ENCODE measurements around the gene DCAF12. TPM values are rescaled to one million over a fixed set of nuclear protein-coding genes. Genes with fewer than 3 reads are reported as not detected.
A peak's percentile ranks its signal among the peaks of the same experiment; 100 is the strongest.

DCAF12 gene
- total RNA-seq, 1 experiment from 2014 or later, result 27.0 TPM

DNA sequence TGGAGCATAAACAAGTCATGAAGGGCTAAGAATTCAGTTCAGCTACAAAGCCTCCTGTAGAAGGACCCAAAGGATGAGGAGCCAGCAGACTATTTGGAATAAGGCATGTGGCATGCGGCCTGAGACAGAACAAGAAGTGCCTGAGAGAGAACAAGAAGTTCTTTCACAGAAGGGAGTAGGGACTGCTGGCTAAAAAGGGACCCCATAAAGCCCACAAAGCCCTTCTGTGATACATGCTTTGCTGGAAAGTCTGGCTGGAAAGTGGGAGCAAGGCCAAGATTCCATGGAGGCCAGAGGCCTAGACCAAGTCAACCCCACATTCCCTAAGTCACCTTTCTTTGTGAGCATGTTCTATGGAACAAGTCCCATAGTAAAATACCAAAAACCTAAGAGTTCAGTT lies 41.9 kb downstream of the DCAF12 start:
- no peak for TF ChIP-seq EMX1 (CRISPR knock-in tag; IDR thresholded peaks at IDR 0.05)
- no peak for TF ChIP-seq ZNF423 (CRISPR knock-in tag; IDR thresholded peaks at IDR 0.05)
- no peak for TF ChIP-seq SP1 (CRISPR knock-in tag; conservative IDR thresholded peaks at IDR 0.05)
- TF ChIP-seq NFYB (CRISPR knock-in tag; conservative IDR thresholded peaks at IDR 0.05; ENCODE audit: low read depth), result no peak
- no peak for TF ChIP-seq RELA (CRISPR knock-in tag; IDR thresholded peaks at IDR 0.05; ENCODE audit: borderline replicate concordance)
- no peak for TF ChIP-seq NFE2L1 (CRISPR knock-in tag; IDR thresholded peaks at IDR 0.05)
- TF ChIP-seq NR1H2 (CRISPR knock-in tag; IDR thresholded peaks at IDR 0.05), result no peak
- no peak for TF ChIP-seq ZNF317 (CRISPR knock-in tag; IDR thresholded peaks at IDR 0.05; ENCODE audit: borderline replicate concordance, low read depth)
- no peak for TF ChIP-seq ZNF138 (CRISPR knock-in tag; conservative IDR thresholded peaks at IDR 0.05)
- no peaks in the 10 kb centered on the region for H3K9me3 Mint-ChIP-seq
- no peak overlapping the region for H3K4me3 Mint-ChIP-seq
- ChIA-PET CTCF (interaction anchor here (1.3 to 1.6 kb wide), 5 partner anchors 10 to 171 kb away, joined by 3 to 4 read pairs (median 4); no protein-coding TSS in a partner anchor), POLR2A (no interaction called here)
- peaks cover 26% of the 10 kb centered on the region for H3K36me3 Mint-ChIP-seq
- DNase-seq (ENCODE audit: low spot score), result no peak
- ATAC-seq, result no peak
- H3K27ac Mint-ChIP-seq, result peak overlapping the region; percentile 28; the same call in 1 of the 2 replicates
- no peaks in the 10 kb centered on the region for H3K27me3 Mint-ChIP-seq (ENCODE audit: low read depth)
- no peaks in the 10 kb centered on the region for H3K4me1 Mint-ChIP-seq

DNA sequence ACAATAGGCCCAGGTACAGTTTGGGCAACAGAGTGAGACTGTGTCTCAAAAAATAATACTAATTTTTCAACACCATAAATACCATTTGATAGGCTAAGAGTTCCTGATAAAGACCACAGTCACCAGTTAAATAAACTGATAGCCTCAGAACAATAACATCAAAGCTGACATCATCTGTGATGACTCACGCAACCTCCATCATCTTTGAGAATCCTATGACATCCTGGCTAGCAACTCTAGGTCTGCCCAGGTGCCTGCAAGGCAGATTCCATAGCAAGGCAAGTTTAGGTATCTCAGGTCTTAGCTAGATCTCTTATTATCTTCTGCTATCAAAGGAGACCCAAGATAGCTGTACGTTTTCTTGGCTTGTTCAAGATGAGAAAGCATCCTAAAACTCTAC lies 47.3 kb downstream of the DCAF12 start:
- H3K4me3 Mint-ChIP-seq, result no peak overlapping the region
- H3K9me3 Mint-ChIP-seq, result peaks cover 3% of the 10 kb centered on the region
- DNase-seq (ENCODE audit: low spot score) (no peak), ATAC-seq (no peak)
- peaks cover 2% of the 10 kb centered on the region; the same call in 1 of the 2 replicates for H3K4me1 Mint-ChIP-seq
- no peak overlapping the region for H3K27ac Mint-ChIP-seq
- H3K27me3 Mint-ChIP-seq (ENCODE audit: low read depth), result no peaks in the 10 kb centered on the region
- H3K36me3 Mint-ChIP-seq, result no peaks in the 10 kb centered on the region
- TF ChIP-seq, protein P1, sequence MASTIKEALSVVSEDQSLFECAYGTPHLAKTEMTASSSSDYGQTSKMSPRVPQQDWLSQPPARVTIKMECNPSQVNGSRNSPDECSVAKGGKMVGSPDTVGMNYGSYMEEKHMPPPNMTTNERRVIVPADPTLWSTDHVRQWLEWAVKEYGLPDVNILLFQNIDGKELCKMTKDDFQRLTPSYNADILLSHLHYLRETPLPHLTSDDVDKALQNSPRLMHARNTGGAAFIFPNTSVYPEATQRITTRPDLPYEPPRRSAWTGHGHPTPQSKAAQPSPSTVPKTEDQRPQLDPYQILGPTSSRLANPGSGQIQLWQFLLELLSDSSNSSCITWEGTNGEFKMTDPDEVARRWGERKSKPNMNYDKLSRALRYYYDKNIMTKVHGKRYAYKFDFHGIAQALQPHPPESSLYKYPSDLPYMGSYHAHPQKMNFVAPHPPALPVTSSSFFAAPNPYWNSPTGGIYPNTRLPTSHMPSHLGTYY (CRISPR knock-in tag; IDR thresholded peaks at IDR 0.05), result no peak
- TF ChIP-seq ZNF121 (CRISPR knock-in tag; IDR thresholded peaks at IDR 0.05), result no peak
- TF ChIP-seq, protein P2, sequence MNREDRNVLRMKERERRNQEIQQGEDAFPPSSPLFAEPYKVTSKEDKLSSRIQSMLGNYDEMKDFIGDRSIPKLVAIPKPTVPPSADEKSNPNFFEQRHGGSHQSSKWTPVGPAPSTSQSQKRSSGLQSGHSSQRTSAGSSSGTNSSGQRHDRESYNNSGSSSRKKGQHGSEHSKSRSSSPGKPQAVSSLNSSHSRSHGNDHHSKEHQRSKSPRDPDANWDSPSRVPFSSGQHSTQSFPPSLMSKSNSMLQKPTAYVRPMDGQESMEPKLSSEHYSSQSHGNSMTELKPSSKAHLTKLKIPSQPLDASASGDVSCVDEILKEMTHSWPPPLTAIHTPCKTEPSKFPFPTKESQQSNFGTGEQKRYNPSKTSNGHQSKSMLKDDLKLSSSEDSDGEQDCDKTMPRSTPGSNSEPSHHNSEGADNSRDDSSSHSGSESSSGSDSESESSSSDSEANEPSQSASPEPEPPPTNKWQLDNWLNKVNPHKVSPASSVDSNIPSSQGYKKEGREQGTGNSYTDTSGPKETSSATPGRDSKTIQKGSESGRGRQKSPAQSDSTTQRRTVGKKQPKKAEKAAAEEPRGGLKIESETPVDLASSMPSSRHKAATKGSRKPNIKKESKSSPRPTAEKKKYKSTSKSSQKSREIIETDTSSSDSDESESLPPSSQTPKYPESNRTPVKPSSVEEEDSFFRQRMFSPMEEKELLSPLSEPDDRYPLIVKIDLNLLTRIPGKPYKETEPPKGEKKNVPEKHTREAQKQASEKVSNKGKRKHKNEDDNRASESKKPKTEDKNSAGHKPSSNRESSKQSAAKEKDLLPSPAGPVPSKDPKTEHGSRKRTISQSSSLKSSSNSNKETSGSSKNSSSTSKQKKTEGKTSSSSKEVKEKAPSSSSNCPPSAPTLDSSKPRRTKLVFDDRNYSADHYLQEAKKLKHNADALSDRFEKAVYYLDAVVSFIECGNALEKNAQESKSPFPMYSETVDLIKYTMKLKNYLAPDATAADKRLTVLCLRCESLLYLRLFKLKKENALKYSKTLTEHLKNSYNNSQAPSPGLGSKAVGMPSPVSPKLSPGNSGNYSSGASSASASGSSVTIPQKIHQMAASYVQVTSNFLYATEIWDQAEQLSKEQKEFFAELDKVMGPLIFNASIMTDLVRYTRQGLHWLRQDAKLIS (CRISPR knock-in tag; IDR thresholded peaks at IDR 0.05; ENCODE audit: borderline replicate concordance), result no peak
- no peak for TF ChIP-seq TEAD4 (CRISPR knock-in tag; IDR thresholded peaks at IDR 0.05)
- TF ChIP-seq SOX15 (CRISPR knock-in tag; IDR thresholded peaks at IDR 0.05), result no peak
- no peak for TF ChIP-seq ZNF423 (CRISPR knock-in tag; IDR thresholded peaks at IDR 0.05)
- TF ChIP-seq NR3C1 (CRISPR knock-in tag; conservative IDR thresholded peaks at IDR 0.05; ENCODE audit: low read depth), result no peak
- TF ChIP-seq SMAD3 (CRISPR knock-in tag; IDR thresholded peaks at IDR 0.05; ENCODE audit: borderline replicate concordance), result no peak
- TF ChIP-seq, protein P3, sequence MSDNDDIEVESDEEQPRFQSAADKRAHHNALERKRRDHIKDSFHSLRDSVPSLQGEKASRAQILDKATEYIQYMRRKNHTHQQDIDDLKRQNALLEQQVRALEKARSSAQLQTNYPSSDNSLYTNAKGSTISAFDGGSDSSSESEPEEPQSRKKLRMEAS (CRISPR knock-in tag; IDR thresholded peaks at IDR 0.05), result no peak
- TF ChIP-seq, protein P4, sequence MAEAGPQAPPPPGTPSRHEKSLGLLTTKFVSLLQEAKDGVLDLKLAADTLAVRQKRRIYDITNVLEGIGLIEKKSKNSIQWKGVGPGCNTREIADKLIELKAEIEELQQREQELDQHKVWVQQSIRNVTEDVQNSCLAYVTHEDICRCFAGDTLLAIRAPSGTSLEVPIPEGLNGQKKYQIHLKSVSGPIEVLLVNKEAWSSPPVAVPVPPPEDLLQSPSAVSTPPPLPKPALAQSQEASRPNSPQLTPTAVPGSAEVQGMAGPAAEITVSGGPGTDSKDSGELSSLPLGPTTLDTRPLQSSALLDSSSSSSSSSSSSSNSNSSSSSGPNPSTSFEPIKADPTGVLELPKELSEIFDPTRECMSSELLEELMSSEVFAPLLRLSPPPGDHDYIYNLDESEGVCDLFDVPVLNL (CRISPR knock-in tag; IDR thresholded peaks at IDR 0.05; ENCODE audit: borderline replicate concordance, low read depth), result no peak
- TF ChIP-seq, protein P5, sequence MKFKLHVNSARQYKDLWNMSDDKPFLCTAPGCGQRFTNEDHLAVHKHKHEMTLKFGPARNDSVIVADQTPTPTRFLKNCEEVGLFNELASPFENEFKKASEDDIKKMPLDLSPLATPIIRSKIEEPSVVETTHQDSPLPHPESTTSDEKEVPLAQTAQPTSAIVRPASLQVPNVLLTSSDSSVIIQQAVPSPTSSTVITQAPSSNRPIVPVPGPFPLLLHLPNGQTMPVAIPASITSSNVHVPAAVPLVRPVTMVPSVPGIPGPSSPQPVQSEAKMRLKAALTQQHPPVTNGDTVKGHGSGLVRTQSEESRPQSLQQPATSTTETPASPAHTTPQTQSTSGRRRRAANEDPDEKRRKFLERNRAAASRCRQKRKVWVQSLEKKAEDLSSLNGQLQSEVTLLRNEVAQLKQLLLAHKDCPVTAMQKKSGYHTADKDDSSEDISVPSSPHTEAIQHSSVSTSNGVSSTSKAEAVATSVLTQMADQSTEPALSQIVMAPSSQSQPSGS (CRISPR knock-in tag; IDR thresholded peaks at IDR 0.05; ENCODE audit: borderline replicate concordance, low read depth), result no peak
- TF ChIP-seq RELA (CRISPR knock-in tag; IDR thresholded peaks at IDR 0.05; ENCODE audit: borderline replicate concordance), result no peak
- no peak for TF ChIP-seq SP1 (CRISPR knock-in tag; conservative IDR thresholded peaks at IDR 0.05)
- TF ChIP-seq, protein P6, sequence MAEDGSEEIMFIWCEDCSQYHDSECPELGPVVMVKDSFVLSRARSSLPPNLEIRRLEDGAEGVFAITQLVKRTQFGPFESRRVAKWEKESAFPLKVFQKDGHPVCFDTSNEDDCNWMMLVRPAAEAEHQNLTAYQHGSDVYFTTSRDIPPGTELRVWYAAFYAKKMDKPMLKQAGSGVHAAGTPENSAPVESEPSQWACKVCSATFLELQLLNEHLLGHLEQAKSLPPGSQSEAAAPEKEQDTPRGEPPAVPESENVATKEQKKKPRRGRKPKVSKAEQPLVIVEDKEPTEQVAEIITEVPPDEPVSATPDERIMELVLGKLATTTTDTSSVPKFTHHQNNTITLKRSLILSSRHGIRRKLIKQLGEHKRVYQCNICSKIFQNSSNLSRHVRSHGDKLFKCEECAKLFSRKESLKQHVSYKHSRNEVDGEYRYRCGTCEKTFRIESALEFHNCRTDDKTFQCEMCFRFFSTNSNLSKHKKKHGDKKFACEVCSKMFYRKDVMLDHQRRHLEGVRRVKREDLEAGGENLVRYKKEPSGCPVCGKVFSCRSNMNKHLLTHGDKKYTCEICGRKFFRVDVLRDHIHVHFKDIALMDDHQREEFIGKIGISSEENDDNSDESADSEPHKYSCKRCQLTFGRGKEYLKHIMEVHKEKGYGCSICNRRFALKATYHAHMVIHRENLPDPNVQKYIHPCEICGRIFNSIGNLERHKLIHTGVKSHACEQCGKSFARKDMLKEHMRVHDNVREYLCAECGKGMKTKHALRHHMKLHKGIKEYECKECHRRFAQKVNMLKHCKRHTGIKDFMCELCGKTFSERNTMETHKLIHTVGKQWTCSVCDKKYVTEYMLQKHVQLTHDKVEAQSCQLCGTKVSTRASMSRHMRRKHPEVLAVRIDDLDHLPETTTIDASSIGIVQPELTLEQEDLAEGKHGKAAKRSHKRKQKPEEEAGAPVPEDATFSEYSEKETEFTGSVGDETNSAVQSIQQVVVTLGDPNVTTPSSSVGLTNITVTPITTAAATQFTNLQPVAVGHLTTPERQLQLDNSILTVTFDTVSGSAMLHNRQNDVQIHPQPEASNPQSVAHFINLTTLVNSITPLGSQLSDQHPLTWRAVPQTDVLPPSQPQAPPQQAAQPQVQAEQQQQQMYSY (CRISPR knock-in tag; IDR thresholded peaks at IDR 0.05), result no peak
- no peak for TF ChIP-seq CREM (CRISPR knock-in tag; IDR thresholded peaks at IDR 0.05)
- TF ChIP-seq, protein P7, sequence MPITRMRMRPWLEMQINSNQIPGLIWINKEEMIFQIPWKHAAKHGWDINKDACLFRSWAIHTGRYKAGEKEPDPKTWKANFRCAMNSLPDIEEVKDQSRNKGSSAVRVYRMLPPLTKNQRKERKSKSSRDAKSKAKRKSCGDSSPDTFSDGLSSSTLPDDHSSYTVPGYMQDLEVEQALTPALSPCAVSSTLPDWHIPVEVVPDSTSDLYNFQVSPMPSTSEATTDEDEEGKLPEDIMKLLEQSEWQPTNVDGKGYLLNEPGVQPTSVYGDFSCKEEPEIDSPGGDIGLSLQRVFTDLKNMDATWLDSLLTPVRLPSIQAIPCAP (CRISPR knock-in tag; IDR thresholded peaks at IDR 0.05), result no peak
- ChIA-PET POLR2A (no interaction called here), CTCF (no interaction called here)

Measured in WTC11 (cell line).